ENCODE measurements around the gene R3HDM4.
A peak's percentile ranks its signal among the peaks of the same experiment; 100 is the strongest.
"Not testable (repeated sequence)": the region's sequence is repeated elsewhere in the genome, so short reads cannot be mapped to it uniquely, and the experiment has no call there.

Gene R3HDM4

DNA sequence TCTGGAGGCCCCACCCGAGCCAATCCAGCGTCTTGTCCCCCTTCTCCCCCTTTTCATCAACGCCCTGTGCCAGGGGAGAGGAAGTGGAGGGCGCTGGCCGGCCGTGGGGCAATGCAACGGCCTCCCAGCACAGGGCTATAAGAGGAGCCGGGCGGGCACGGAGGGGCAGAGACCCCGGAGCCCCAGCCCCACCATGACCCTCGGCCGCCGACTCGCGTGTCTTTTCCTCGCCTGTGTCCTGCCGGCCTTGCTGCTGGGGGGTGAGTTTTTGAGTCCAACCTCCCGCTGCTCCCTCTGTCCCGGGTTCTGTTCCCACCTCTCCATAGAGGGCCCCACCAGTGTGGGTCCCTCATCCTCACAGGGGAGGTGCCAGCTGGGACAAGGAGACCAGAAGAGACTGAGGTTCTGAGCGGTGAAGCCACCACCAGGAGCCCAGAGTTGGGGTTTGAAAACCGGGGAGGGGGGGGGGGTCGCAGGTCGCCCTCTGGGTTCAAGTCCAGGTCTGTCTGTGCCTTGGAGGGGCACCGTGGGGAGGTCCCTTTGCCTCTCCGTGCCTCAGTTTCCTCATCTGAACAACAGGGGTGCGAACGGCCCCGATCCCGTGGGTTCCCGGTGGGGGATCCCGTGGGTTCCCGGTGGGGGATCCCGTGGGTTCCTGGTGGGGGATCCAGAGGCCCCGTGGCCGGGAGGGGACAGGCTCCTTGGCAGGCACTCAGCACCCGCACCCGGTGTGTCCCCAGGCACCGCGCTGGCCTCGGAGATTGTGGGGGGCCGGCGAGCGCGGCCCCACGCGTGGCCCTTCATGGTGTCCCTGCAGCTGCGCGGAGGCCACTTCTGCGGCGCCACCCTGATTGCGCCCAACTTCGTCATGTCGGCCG lies 60.6 kb downstream of the R3HDM4 start, which contains the start of gene ELANE:
ELANE (plus strand) TSS at position 168 of the 878 bp plus-strand sequence; CDS start at position 194, 26 bp downstream.
- H3K4me3 ChIP-seq (replicated peaks; ENCODE audit: insufficient read depth, low read length): peak within 1 kb of the TSS; percentile 70
- H3K27ac ChIP-seq (replicated peaks): peak within 1 kb of the TSS; percentile 89
- DNase-seq (ENCODE audit: low read depth in 1 of 2, low spot score in 1 of 2): peak; percentile 70 to 72

DNA sequence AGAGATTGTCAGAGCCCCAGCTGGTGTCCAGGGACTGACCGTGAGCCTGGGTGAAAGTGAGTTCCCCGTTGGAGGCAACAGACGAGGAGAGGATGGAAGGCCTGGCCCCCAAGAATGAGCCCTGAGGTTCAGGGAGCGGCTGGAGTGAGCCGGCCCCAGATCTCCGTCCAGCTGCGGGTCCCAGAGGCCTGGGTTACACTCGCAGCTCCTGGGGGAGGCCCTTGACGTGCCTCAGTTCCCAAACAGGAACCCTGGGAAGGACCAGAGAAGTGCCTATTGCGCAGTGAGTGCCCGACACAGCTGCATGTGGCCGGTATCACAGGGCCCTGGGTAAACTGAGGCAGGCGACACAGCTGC lies 62.1 kb downstream of the R3HDM4 start:
- peak overlapping the region; percentile 77 for H3K27ac ChIP-seq (replicated peaks)
- TF ChIP-seq, protein P1, sequence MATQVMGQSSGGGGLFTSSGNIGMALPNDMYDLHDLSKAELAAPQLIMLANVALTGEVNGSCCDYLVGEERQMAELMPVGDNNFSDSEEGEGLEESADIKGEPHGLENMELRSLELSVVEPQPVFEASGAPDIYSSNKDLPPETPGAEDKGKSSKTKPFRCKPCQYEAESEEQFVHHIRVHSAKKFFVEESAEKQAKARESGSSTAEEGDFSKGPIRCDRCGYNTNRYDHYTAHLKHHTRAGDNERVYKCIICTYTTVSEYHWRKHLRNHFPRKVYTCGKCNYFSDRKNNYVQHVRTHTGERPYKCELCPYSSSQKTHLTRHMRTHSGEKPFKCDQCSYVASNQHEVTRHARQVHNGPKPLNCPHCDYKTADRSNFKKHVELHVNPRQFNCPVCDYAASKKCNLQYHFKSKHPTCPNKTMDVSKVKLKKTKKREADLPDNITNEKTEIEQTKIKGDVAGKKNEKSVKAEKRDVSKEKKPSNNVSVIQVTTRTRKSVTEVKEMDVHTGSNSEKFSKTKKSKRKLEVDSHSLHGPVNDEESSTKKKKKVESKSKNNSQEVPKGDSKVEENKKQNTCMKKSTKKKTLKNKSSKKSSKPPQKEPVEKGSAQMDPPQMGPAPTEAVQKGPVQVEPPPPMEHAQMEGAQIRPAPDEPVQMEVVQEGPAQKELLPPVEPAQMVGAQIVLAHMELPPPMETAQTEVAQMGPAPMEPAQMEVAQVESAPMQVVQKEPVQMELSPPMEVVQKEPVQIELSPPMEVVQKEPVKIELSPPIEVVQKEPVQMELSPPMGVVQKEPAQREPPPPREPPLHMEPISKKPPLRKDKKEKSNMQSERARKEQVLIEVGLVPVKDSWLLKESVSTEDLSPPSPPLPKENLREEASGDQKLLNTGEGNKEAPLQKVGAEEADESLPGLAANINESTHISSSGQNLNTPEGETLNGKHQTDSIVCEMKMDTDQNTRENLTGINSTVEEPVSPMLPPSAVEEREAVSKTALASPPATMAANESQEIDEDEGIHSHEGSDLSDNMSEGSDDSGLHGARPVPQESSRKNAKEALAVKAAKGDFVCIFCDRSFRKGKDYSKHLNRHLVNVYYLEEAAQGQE (IDR thresholded peaks at IDR 0.05; ENCODE audit: insufficient replicate concordance, low read depth): no peak
- TF ChIP-seq POLR2AphosphoS5 (IDR thresholded peaks at IDR 0.05; ENCODE audit: low read depth) (no peak), GABPA (IDR thresholded peaks at IDR 0.05; ENCODE audit: low read depth) (no peak), SPI1 (IDR thresholded peaks at IDR 0.05; ENCODE audit: borderline replicate concordance, low read depth) (no peak)
- TF ChIP-seq, protein P2, sequence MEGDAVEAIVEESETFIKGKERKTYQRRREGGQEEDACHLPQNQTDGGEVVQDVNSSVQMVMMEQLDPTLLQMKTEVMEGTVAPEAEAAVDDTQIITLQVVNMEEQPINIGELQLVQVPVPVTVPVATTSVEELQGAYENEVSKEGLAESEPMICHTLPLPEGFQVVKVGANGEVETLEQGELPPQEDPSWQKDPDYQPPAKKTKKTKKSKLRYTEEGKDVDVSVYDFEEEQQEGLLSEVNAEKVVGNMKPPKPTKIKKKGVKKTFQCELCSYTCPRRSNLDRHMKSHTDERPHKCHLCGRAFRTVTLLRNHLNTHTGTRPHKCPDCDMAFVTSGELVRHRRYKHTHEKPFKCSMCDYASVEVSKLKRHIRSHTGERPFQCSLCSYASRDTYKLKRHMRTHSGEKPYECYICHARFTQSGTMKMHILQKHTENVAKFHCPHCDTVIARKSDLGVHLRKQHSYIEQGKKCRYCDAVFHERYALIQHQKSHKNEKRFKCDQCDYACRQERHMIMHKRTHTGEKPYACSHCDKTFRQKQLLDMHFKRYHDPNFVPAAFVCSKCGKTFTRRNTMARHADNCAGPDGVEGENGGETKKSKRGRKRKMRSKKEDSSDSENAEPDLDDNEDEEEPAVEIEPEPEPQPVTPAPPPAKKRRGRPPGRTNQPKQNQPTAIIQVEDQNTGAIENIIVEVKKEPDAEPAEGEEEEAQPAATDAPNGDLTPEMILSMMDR (IDR thresholded peaks at IDR 0.05; ENCODE audit: insufficient read depth, low read length): no peak
- no peak for DNase-seq (ENCODE audit: low read depth in 1 of 2, low spot score in 1 of 2)
- no peaks in the 10 kb centered on the region for H3K27me3 ChIP-seq (ENCODE audit: insufficient read depth, poor library complexity, severe bottlenecking)
- H3K4me3 ChIP-seq (replicated peaks; ENCODE audit: insufficient read depth, low read length): peak overlapping the region; percentile 35

More for the DNA sequence above, 60.6 kb downstream of the R3HDM4 start, which contains the start of gene ELANE:
- TF ChIP-seq, protein P1 (IDR thresholded peaks at IDR 0.05; ENCODE audit: insufficient replicate concordance, low read depth): peak; percentile 26
- TF ChIP-seq GABPA (IDR thresholded peaks at IDR 0.05; ENCODE audit: low read depth): no peak
- TF ChIP-seq, protein P2 (IDR thresholded peaks at IDR 0.05; ENCODE audit: insufficient read depth, low read length): no peak
- TF ChIP-seq POLR2AphosphoS5 (IDR thresholded peaks at IDR 0.05; ENCODE audit: low read depth): peak; percentile 77
- TF ChIP-seq SPI1 (IDR thresholded peaks at IDR 0.05; ENCODE audit: borderline replicate concordance, low read depth): peak; percentile 93
- H3K27me3 ChIP-seq (ENCODE audit: insufficient read depth, poor library complexity, severe bottlenecking): no peaks in the 10 kb centered on the region

GRCh38 chr19:850221-850978 lies 62.6 kb downstream of the R3HDM4 start:
- Histone ChIP-seq H3K4me3 (replicated peaks; ENCODE audit: insufficient read depth, low read length) (peak overlapping the region; percentile 35), H3K27me3 (ENCODE audit: insufficient read depth, poor library complexity, severe bottlenecking) (no peaks in the 10 kb centered on the region), H3K27ac (replicated peaks) (peak overlapping the region; percentile 77)
- TF ChIP-seq GABPA (IDR thresholded peaks at IDR 0.05; ENCODE audit: low read depth) (no peak), SPI1 (IDR thresholded peaks at IDR 0.05; ENCODE audit: borderline replicate concordance, low read depth) (peak; percentile 34; the same call in 1 of the 2 replicates), POLR2AphosphoS5 (IDR thresholded peaks at IDR 0.05; ENCODE audit: low read depth) (peak; percentile 76; the same call in 1 of the 2 replicates)
- TF ChIP-seq, protein P1 (IDR thresholded peaks at IDR 0.05; ENCODE audit: insufficient replicate concordance, low read depth): no peak
- TF ChIP-seq, protein P2 (IDR thresholded peaks at IDR 0.05; ENCODE audit: insufficient read depth, low read length): no peak
- DNase-seq (ENCODE audit: low read depth in 1 of 2, low spot score in 1 of 2): peak; percentile 83 to 95

- not testable (repeated sequence) for DNase-seq (ENCODE audit: low read depth in 1 of 2, low spot score in 1 of 2); H3K27ac ChIP-seq (replicated peaks); H3K27me3 ChIP-seq (ENCODE audit: insufficient read depth, poor library complexity, severe bottlenecking); H3K4me3 ChIP-seq (replicated peaks; ENCODE audit: insufficient read depth, low read length)
These were observed 63.8 kb downstream of the R3HDM4 start for GRCh38 chr19:849195-849594.

Measured in HL-60 (cell line).